GM21737 (cell line): ENCODE measurements around the gene AJAP1.

Source experiments
- ATAC-seq: cut with Tn5 transposase; IDR thresholded peaks from one replicate; pipeline ENCODE4 v1.9.1; 2021; ENCODE audit warnings: mild to moderate bottlenecking, moderate library complexity; ENCODE audit not compliant: unreplicated experiment

AJAP1 gene

GRCh38 chr1:4801192-4801924, 146.9 kb downstream of the AJAP1 start:
- ATAC-seq, result no peak

- no peak for ATAC-seq
Observed at GRCh38 chr1:4802024-4802423, 147.6 kb downstream of the AJAP1 start.

DNA sequence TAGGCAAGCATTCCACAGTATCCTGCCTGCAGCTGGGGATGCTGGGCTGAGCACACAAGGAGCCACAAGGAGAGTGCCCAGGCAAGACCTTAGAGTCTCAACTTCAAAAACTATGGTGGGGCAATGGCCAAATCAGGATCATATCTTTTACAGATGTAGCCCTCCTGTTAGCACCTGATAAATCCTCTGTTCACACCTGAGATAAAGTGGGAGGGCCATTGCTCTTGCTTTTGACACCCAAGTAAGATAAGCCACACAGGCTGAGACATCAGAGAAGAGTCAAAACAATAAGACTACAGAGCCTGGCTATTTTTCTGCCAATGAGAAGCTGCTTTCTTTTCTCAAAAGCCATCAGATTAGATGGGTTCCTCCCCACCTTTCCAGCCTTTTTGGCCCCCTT, 148.9 kb downstream of the AJAP1 start:
- ATAC-seq, result no peak

GRCh38 chr1:4805987-4806386, 151.6 kb downstream of the AJAP1 start:
- ATAC-seq, result no peak

DNA sequence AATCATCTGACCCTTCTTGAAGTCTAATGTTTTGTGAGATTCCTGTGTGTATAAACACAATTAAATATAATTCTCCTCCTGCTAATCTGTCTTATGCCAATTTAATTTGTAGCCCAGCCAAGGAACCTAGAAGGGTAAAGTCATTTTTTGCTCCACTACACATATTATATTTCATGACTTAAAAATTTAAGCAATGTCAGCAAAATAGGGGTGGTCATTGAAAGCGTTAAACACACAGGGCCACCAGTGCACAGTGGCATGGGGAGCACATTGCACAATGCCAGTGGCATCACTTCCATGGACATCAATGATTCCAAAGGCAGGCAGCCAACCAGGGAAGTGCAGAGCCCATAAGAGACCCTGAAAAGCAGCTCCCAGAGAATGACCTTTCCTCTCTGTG, 166.1 kb downstream of the AJAP1 start:
- no peak for ATAC-seq

- ATAC-seq, result no peak
Observed at GRCh38 chr1:4825800-4826450, 171.5 kb downstream of the AJAP1 start.

DNA sequence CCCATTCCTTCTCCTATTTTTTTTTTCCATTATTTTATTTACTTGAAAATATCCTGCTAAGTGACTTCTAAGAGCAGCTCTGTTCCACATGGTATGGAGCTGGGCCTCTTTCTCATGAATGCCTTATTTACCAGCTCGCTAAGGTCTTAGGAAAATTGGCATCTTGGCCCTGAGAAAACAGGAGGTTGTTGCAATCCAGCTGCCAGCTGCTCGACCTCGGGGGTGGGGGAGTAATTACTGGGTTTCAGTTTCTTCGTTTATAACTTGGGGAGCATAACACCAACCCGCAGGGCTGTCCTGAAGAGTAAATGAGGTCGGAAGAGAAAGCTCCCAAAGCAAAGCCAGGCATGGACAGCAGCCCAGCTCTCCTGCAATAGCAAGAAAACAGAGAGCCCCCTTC, 176.3 kb downstream of the AJAP1 start:
- no peak for ATAC-seq

- no peak for ATAC-seq
Observed at GRCh38 chr1:4836574-4836973, 182.2 kb downstream of the AJAP1 start.

DNA sequence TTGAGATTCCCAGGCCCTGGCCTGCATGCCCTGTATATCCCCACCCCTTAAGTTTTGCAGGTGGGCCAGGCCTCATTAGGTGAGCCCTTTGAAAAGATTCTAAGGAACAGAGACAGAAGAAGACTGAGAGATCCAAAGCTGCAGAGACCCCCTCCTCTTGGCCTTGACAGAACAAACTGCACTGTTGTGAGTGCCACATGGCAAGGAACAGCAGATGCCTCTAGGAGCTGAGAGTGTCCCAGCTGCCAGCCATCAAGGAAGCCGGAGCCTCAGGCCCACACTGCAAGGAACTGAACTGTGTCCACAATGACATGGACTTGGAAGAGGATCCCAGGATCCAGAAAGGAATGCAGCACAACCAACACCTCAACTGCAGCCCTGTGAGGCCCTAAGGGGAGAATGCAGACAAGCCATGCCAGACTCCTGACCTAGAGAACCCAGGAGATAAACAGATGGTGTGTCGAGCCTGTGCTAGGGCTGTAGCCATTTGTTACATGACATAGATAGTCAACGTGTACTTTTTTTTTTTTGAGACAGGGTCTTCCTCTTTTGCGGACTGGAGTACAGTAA, 182.7 kb downstream of the AJAP1 start:
- no peak for ATAC-seq

DNA sequence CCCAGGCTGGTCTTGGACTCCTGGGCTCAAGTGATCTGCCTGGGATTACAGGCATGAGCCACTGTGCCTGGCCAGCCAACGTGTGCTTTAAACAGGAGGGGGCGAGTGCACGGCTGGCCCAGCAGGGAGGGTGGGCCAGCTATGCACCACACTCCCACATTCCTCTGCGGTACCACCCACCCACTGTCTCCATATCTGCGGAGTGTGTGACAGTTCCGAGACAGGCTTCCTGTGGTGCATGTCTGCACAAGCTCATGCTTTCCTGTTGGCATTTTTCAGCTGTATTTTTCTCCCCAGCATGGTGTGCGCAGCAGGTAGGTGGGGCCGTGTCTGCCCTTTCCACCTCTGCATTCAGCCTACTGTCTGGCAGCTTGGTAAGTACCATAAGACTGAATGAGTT, 183.3 kb downstream of the AJAP1 start:
- ATAC-seq, result no peak

DNA sequence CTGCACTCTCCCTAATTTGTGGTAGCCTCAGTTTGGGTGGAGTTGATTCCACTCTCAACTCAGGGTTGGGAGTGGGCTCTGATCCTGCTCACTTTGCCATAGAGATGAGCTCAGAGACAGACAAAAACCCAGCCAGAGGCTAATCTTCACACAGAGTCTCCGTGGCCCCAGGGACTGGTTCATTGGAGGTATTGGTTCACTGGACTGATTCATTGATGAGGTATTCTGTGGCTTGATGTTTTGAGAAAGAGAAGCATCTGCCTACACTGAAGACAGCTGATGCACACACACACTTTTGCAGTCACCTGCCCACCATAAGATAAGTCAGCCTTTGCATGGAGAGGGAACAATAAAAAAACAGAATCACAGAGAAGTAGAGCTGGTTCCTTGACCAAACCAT, 183.8 kb downstream of the AJAP1 start:
- ATAC-seq, result no peak
